ENCODE results near the gene SIX3.

SIX3 gene

DNA sequence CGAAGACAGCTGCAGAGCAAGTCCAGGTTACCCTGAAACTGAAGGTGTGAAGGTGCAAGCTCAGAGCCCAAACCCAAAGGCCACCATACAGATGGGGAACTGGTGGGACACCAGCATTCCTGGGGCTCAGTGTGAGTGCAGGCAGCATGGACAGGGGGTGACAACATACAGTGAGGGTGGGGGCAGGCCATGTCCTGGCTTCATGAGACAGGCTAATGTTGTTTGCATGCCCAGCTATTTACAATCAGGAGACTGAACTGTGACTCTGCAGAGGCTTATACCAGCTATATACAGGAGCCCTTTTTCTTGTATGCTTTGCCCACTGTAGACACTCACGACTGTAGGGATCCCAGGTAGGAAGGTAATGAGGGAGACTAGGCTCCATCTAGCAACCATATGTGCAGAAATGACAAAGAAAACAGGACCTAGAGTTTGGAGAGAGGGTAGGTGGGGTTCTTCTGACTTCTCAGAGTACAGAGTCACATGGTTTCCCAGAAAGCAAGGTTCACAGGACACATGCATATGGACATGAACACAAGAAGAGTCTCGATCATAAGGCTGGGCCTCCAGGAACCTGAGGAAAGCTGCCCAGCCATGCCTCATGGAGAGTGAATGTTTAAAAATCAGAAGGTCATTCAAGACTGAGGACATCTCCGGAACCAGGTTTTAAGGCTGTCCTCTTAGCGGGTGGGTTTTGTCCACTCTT lies 26.4 kb downstream of the SIX3 start:
- intact Hi-C loops (cut with micrococcal nuclease), result no loop called here
- H3K4me1 Mint-ChIP-seq (ENCODE audit: low read depth), result peaks cover 20% of the 10 kb centered on the region
- peaks cover 34% of the 10 kb centered on the region for H3K27me3 Mint-ChIP-seq
- no peak overlapping the region for H3K4me3 Mint-ChIP-seq
- no peaks in the 10 kb centered on the region for H3K36me3 Mint-ChIP-seq (ENCODE audit: low read depth)
- no peak overlapping the region for H3K27ac Mint-ChIP-seq
- no peaks in the 10 kb centered on the region for H3K9me3 Mint-ChIP-seq

DNA sequence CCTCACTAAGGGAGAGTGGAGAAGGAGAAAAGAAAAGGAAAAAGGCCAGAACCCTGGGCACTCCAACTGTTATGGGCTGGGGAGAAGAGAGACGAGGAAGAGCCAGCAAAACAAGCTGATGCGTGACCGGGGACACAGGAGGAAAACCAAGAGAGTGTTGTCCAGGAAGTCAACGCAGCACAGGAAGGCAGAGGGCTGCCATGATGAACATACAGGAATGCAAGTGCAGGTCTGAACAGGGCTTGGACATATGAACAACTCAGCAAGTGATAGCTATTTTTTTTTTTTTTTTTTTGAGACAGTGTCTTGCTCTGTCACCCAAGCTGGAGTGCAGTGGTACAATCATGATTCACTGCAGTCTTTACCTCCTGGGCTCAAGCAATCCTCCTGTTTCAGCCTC lies 28.4 kb downstream of the SIX3 start:
- intact Hi-C loops (cut with micrococcal nuclease), result no loop called here

DNA sequence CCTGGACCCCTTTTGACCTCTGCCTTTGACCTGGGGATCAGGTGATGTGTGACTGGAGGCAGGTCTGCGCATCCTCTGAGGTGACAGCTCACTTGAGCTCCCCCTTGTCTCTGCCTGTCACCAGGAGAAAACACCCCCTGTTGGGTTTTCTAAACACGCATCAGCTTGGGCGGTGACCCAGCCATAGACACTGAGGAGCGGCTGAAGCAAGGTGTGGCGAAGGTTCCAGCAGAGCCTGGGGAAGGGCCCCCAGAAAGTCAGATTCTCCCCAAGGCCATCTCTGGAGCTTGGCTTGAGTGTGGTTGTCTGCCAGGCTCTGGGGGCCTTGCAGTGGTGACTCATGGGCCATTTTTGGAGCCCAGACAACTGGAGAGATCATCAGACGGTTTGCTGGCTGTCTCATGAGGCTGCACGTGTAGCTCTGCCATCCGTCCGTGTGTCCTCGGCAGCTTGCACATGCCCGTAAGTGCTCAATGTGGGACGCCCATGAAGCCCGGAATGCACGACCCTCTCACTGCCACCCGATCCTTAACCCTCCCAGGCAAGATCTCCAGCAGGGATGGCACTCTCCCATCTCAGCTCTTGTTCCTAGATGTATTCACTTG lies 29.4 kb downstream of the SIX3 start:
- Mint-ChIP-seq H3K36me3 (ENCODE audit: low read depth) (no peaks in the 10 kb centered on the region), H3K4me3 (no peak overlapping the region), H3K27me3 (peaks cover 29% of the 10 kb centered on the region), H3K27ac (no peak overlapping the region), H3K4me1 (ENCODE audit: low read depth) (peaks cover 10% of the 10 kb centered on the region), H3K9me3 (no peaks in the 10 kb centered on the region)
- intact Hi-C loops (cut with micrococcal nuclease), result no loop called here

More for the DNA sequence above, 28.4 kb downstream of the SIX3 start:
- Mint-ChIP-seq H3K4me3 (no peak overlapping the region), H3K36me3 (ENCODE audit: low read depth) (no peaks in the 10 kb centered on the region), H3K27me3 (peaks cover 26% of the 10 kb centered on the region), H3K4me1 (ENCODE audit: low read depth) (peaks cover 17% of the 10 kb centered on the region), H3K9me3 (no peaks in the 10 kb centered on the region), H3K27ac (no peak overlapping the region)

DNA sequence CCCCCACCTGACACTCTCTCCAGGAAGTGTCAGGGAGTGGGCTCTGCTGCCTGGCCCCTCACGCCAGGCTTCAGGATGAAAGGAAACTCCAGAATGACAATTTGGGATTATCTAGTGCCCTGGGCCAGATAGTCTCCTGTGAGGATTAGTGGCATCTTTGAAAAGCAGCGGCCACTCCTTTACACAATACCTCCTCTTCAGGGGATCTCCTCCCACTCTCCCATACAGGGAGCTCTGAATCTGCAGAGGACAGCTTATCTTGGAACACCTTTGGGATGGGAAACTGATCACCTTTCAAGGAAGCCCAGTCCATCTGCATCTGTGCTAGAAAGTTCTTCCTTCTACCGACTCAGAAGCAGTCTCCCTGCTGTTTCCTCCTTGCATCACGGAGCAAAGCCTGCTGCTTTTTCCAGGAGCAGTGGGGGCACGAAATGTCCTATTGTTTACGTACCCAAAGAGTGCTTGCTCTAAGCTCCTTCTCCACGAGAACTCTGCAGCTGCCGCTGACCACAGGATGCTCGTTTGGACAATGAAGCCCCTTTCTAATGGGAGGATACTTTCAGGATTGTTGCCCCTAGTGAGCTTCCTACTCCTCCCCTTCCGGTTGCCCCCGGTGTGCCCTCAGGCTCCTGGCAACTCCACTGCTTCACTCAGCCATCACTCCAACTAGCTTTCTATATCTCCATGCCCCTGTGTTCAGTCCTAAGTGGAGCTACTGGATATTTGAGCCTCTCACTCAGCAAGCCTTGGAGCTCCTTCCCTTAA lies 31.5 kb downstream of the SIX3 start:
- Mint-ChIP-seq H3K4me3 (no peak overlapping the region), H3K36me3 (ENCODE audit: low read depth) (no peaks in the 10 kb centered on the region), H3K27ac (no peak overlapping the region), H3K4me1 (ENCODE audit: low read depth) (peaks cover 7% of the 10 kb centered on the region), H3K9me3 (no peaks in the 10 kb centered on the region), H3K27me3 (peaks cover 25% of the 10 kb centered on the region)
- intact Hi-C loops (cut with micrococcal nuclease), result no loop called here

DNA sequence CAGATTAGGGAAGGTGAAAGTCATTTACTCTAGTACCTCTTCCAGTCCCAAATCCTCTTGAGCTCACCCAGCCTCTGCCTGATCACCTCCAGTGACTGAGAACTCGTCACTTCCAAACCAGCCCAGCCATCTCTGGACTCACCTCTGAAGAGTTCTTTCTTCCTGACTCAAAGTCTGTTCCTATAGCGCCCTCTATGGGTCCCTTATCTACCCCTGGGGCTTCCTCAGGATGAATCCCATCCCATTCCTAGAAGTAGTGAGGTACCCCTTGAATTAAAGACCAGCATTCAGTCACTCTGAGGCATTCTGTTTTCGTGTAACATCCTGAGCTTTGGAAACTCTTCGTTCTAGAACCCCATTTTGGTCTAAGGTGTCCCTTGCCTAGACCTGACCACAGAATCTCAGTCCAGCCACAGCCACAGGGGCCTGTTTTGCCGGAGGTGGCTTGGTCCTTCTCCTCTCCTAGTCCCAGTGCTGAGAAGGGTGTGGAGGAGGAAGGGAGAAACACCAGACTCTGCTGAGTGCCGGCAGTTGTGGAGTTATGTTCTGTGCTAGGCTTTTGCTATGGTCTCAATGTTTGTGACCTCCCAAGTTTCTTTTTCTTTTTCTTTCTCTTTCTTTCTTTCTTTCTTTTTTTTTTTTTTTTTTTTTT lies 32.7 kb downstream of the SIX3 start:
- Mint-ChIP-seq H3K36me3 (ENCODE audit: low read depth) (no peaks in the 10 kb centered on the region), H3K27ac (no peak overlapping the region), H3K4me1 (ENCODE audit: low read depth) (peaks cover 7% of the 10 kb centered on the region), H3K27me3 (peaks cover 29% of the 10 kb centered on the region), H3K4me3 (no peak overlapping the region), H3K9me3 (no peaks in the 10 kb centered on the region)
- intact Hi-C loops (cut with micrococcal nuclease), result no loop called here

DNA sequence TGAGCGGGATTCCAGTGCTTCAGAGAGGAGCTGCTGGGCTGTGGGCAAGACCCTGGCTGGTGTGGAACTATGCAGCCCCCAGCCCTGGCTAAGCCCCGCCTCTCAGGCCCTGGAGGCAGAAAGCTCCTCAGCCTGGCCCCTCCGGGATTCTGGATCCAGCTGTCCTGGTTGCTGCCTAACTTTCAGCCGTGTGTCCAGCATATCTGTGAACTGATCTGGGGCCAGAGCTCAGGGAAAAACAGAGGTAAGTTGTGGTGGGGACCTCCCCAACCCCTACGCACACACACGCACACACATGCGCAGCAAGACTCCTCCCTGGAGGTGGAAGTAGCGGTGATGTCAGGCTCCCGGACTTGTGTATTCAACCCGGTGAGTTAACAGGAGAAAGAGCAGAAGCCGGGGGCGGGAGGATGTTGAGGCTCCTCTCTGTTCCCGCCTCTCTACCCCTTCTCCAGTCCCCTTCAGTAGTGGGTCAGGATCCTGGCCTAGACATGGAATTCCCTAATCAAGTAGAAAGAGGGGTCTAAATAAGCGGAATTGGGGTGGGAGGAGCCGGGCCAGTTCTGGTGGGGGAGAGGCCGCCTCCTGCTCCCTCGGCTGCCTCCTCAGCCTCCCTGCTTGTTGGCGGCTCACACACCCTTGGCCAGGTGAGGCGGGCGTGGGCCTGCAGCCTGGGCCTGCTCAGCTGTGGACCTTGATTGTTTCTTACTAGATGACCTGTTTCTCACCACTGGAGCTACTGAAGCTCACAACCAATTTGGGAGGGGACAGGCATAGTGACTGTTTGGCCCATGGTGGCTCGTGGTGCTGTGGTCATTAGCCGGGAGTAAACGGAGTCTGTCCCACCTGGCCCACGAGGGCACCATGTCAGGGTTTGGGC lies 34.3 kb downstream of the SIX3 start:
- H3K9me3 Mint-ChIP-seq, result no peaks in the 10 kb centered on the region
- intact Hi-C loops (cut with micrococcal nuclease), result no loop called here
- no peak overlapping the region for H3K27ac Mint-ChIP-seq
- peaks cover 7% of the 10 kb centered on the region for H3K4me1 Mint-ChIP-seq (ENCODE audit: low read depth)
- H3K4me3 Mint-ChIP-seq, result no peak overlapping the region
- H3K27me3 Mint-ChIP-seq, result peaks cover 26% of the 10 kb centered on the region
- H3K36me3 Mint-ChIP-seq (ENCODE audit: low read depth), result no peaks in the 10 kb centered on the region

DNA sequence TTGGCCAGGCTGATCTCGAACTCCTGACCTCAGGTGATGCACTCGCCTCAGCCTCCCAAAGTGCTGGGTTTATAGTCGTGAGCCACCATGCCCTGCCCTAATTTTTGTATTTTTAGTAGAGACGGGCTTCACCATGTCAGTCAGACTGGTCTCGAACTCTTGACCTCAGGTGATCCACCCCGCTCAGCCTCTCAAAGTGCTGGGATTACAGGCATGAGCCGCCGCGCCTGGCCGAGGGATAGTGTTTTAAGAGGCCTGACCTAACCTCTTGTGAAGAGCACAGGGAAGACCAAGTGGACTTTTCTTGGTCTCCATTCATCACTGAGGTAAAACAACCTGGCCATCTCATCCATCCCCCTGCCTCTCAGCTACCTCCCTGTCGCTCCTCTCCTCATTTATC lies 38.1 kb downstream of the SIX3 start:
- Mint-ChIP-seq H3K4me1 (ENCODE audit: low read depth) (peaks cover 6% of the 10 kb centered on the region), H3K9me3 (peaks cover 9% of the 10 kb centered on the region), H3K36me3 (ENCODE audit: low read depth) (no peaks in the 10 kb centered on the region), H3K27ac (no peak overlapping the region), H3K27me3 (peaks cover 28% of the 10 kb centered on the region), H3K4me3 (no peak overlapping the region)
- intact Hi-C loops (cut with micrococcal nuclease), result no loop called here

DNA sequence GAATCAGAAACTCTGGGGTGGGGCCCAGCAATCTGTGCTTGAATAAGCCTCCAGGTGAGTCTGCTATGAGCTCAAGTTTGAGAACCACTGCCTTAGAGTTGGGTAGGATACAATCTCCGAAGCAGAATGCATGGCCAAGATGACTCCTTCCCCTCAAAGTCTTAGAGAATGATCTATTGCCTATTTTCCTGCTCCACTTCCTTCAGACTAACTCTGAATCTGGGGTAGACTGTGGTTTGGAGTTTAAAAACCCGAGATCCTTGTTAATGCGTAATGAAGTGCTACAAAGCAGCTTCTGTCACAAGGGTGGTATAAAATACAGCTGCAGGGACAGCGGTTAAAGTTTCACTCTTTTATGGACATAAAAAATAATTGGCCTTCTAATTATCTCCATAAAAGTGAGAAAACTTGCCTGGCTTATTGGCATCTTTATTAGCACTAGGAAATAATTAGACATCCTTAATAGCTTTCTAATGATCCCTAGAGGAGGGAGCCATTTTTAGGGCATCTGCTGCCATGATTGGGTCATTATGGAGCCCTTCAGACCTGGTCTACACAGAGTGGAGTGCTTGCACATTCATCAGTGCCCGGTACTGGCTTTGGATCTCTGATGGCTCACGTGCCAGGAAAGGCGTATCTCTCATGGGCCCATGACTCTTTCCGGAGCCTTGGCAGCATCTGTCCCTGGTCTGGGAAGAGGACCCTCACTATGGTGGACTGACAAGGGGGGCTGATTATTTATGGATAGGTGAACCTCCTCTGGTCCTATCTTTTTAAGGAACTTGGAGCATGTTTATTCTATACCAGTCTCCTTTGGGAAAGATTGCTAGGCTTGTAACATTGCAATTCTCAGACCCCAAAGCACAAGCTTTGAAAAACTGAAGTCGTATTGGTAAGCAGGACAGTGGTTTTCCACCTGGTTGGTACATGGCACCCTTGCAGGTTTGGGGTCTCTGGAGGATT lies 39.5 kb downstream of the SIX3 start:
- Mint-ChIP-seq H3K4me3 (no peak overlapping the region), H3K27me3 (peaks cover 27% of the 10 kb centered on the region), H3K9me3 (peaks cover 9% of the 10 kb centered on the region), H3K27ac (no peak overlapping the region), H3K4me1 (ENCODE audit: low read depth) (peaks cover 6% of the 10 kb centered on the region), H3K36me3 (ENCODE audit: low read depth) (no peaks in the 10 kb centered on the region)
- intact Hi-C loops (cut with micrococcal nuclease), result loop anchor here (1.0 kb wide), 2 partner anchors 513 to 597 kb away; no protein-coding TSS in a partner anchor

DNA sequence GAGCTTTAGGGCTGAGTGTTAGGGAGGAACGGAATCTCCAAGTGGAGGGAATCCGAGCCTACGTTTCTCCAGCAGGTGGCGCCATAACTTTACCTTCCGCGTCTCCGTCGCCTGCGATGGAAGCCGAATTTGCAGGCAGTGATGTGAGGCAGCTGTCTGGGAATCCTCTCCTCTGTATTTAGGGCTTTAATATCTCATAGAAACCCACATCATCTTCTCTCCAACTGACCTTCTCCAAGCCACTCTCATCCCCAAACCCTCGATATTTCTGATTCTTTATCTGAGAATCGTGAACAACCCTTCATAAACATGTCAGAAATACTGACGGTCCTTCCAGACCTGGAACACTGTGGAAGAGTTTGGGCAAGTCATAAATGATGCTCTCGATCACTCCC lies 40.2 kb downstream of the SIX3 start:
- H3K27ac Mint-ChIP-seq, result no peak overlapping the region

DNA sequence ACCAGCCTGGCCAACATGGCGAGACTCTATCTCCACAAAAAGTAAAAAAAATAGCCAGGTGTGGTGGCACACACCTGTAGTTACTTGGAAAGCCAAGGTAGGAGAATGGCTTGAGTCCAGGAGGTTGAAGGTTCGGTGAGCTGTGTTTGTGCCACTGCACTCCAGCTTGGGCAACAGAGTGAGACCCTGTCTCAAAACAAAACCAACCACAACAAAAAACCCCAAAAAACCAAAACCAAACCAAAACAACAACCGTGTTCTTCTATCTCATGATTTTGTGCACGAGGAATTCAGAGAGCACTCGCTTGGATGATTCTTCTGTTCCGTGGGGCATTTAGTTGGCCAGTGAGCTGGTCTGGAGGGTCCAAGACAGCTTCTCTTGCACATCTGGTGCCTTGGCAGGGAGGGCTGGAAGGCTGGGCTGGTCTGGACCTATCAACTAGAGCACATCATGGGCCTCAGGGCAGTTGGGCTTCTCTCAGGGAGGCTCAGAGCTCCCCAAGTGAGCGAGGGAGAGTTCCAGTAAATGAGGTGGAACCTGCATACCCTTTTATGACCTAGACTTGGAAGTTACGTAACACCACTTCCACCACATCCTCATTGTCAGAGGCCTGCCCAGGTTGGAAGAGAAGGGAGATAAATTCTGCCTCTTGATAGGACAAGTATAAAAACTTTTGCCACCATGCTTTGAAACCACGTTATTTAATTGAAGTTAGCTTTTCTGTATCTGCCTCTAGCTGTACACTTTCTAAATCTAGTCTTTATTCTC lies 42.5 kb downstream of the SIX3 start:
- intact Hi-C loops (cut with micrococcal nuclease), result no loop called here
- Mint-ChIP-seq H3K9me3 (peaks cover 22% of the 10 kb centered on the region), H3K4me3 (no peak overlapping the region), H3K27ac (no peak overlapping the region), H3K27me3 (peaks cover 22% of the 10 kb centered on the region), H3K36me3 (ENCODE audit: low read depth) (no peaks in the 10 kb centered on the region), H3K4me1 (ENCODE audit: low read depth) (peaks cover 6% of the 10 kb centered on the region)

More for the DNA sequence above, 40.2 kb downstream of the SIX3 start:
- no peak overlapping the region for H3K4me3 Mint-ChIP-seq
- peaks cover 25% of the 10 kb centered on the region for H3K27me3 Mint-ChIP-seq
- H3K4me1 Mint-ChIP-seq (ENCODE audit: low read depth), result peaks cover 6% of the 10 kb centered on the region
- intact Hi-C loops (cut with micrococcal nuclease), result loop anchor here (1.0 kb wide), 2 partner anchors 513 to 597 kb away; no protein-coding TSS in a partner anchor
- peaks cover 9% of the 10 kb centered on the region for H3K9me3 Mint-ChIP-seq
- H3K36me3 Mint-ChIP-seq (ENCODE audit: low read depth), result no peaks in the 10 kb centered on the region

DNA sequence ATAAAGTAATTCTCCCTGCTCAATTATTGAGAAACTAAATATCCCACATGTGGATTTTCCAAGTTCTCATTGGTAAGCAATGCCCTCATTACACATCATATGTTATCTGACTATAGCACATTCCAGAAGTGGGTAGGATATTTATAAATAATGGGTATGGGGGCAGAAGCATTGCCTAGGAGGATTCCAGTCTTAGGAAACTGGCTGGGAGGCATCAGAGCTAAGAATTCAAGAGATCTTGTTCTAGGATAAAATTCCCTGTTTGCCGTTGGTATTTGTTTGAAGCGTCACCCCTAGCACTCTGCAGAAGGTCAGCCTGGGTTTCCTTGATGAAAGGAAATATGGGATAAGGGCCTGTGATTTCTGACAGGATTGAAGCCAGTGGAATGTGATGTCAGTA lies 47.7 kb downstream of the SIX3 start:
- Mint-ChIP-seq H3K27me3 (peaks cover 34% of the 10 kb centered on the region), H3K4me1 (ENCODE audit: low read depth) (no peaks in the 10 kb centered on the region), H3K36me3 (ENCODE audit: low read depth) (no peaks in the 10 kb centered on the region)

DNA sequence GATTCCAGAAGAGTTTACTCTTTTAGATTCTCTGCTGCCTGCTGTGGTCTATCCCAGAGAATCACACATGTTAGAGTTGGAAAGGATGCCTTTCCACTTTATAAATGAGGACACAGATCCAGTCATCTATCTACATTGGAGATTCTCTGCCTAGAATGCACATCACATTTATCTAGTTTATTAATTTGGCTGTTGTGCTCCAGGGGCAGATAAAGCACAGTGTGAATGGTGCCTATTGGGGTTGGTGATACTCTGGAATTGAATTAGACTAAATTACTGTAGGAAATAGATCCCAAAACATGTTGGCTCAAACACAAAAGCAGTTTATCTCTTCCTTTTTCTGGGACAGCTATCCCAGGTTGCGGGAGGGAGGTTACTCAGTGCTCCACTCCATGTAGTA lies 52.9 kb downstream of the SIX3 start:
- H3K27ac Mint-ChIP-seq, result no peak overlapping the region
- peaks cover 9% of the 10 kb centered on the region for H3K9me3 Mint-ChIP-seq
- no peak overlapping the region for H3K4me3 Mint-ChIP-seq
- intact Hi-C loops (cut with micrococcal nuclease), result no loop called here
- no peaks in the 10 kb centered on the region for H3K36me3 Mint-ChIP-seq (ENCODE audit: low read depth)
- H3K27me3 Mint-ChIP-seq, result peaks cover 73% of the 10 kb centered on the region
- peaks cover 6% of the 10 kb centered on the region for H3K4me1 Mint-ChIP-seq (ENCODE audit: low read depth)

More for the DNA sequence above, 47.7 kb downstream of the SIX3 start:
- Mint-ChIP-seq H3K9me3 (peaks cover 25% of the 10 kb centered on the region), H3K4me3 (no peak overlapping the region), H3K27ac (no peak overlapping the region)
- intact Hi-C loops (cut with micrococcal nuclease), result no loop called here

All from dendritic cell treated with granulocyte-macrophage colony-stimulating factor and Interleukin-4, amounts not matched to agents 40 ng/mL and 50 ng/mL, for 4 days (primary cell).